SU-DHL-6 (cell line): ENCODE measurements around the gene IGSF21.

Experiments used
- H2AFZ ChIP-seq: fragments of 200-600 bp; sonication (generic); 2 replicates; pipeline ENCODE4 v1.6.1; 2014; ENCODE audit warnings: low read depth, mild to moderate bottlenecking, moderate library complexity, mixed read lengths, antibody characterized with exemption, low read length; ENCODE audit not compliant: severe bottlenecking
- H3F3A ChIP-seq: fragments of 200-600 bp; shearing (Covaris generic); 2 replicates; pipeline ENCODE4 v1.6.0; 2016; ENCODE audit warnings: antibody characterized with exemption, mild to moderate bottlenecking; ENCODE audit not compliant: insufficient read depth
- H3K27ac ChIP-seq: fragments of 200-600 bp; sonication (generic); 2 replicates; pipeline ENCODE4 v1.5.1; 2016; ENCODE audit warnings: low read depth, mild to moderate bottlenecking, low read length, moderate library complexity, mixed read lengths
- H3K27me3 ChIP-seq: fragments of 200-600 bp; sonication (generic), shearing (Covaris generic); 2 replicates; pipeline ENCODE4 v1.6.0; 2014; ENCODE audit warnings: mild to moderate bottlenecking, low read length
- H3K36me3 ChIP-seq: fragments of 200-600 bp; sonication (generic); 2 replicates; pipeline ENCODE4 v1.6.1; 2014; ENCODE audit warnings: mild to moderate bottlenecking, low read length, mixed read lengths
- H3K4me2 ChIP-seq: fragments of 300-600, 200-600 bp; shearing (Covaris generic), sonication (generic); 2 replicates; pipeline ENCODE4 v1.6.0; 2014; ENCODE audit warnings: low read length, low read depth, mild to moderate bottlenecking; ENCODE audit not compliant: poor library complexity, severe bottlenecking
- H3K4me3 ChIP-seq: fragments of 200-600 bp; sonication (generic); 2 replicates; pipeline ENCODE4 v1.5.1; 2014; ENCODE audit warnings: antibody characterized with exemption, low read length, mild to moderate bottlenecking, mixed read lengths; ENCODE audit not compliant: insufficient read depth, poor library complexity, severe bottlenecking
- H3K79me2 ChIP-seq: fragments of 200-600 bp; sonication (generic); 2 replicates; pipeline ENCODE4 v1.6.1; 2014; ENCODE audit warnings: mild to moderate bottlenecking, low read length, moderate library complexity; ENCODE audit not compliant: insufficient read depth
- H3K9ac ChIP-seq: fragments of 200-600 bp; sonication (generic); 2 replicates; pipeline ENCODE4 v1.7.0; 2014; ENCODE audit warnings: mild to moderate bottlenecking, low read length
- H3K9me2 ChIP-seq: fragments of 200-600 bp; sonication (generic); replicated peaks from 2 replicates; pipeline ENCODE4 v1.6.1; 2014; ENCODE audit warnings: low read length; ENCODE audit not compliant: insufficient read depth
- H3K9me3 ChIP-seq: fragments of 200-600 bp; sonication (generic); 2 replicates; pipeline ENCODE4 v1.6.1; 2014; ENCODE audit warnings: low read length, mixed read lengths; ENCODE audit not compliant: insufficient read depth
- H4K20me1 ChIP-seq: fragments of 200-600 bp; sonication (generic); 2 replicates; pipeline ENCODE4 v1.6.1; 2014; ENCODE audit warnings: low read depth, mild to moderate bottlenecking, antibody characterized with exemption, low read length, moderate library complexity, mixed read lengths
- EZH2phosphoT487 ChIP-seq: fragments of 200-600 bp; sonication (generic), shearing (Covaris generic); conservative IDR thresholded peaks from 2 replicates; pipeline ENCODE4 v1.6.1; 2018; ENCODE audit warnings: mild to moderate bottlenecking, antibody characterized with exemption, low read length, moderate library complexity, mixed read lengths
- TF ChIP-seq, protein P1 (sequence below): fragments of 200-600 bp; sonication (generic); IDR thresholded peaks from one replicate; pipeline ENCODE4 v1.5.1; 2017; ENCODE audit warnings: antibody characterized with exemption, mild to moderate bottlenecking, low read length, moderate library complexity; ENCODE audit not compliant: insufficient read depth, poor library complexity, severe bottlenecking

Gene IGSF21

GRCh38 chr1:18304151-18304869 is 196.7 kb downstream of the IGSF21 start:
- no peaks in the 10 kb centered on the region for H3K9me3 ChIP-seq
- H3K27me3 ChIP-seq: no peaks in the 10 kb centered on the region
- no peaks in the 10 kb centered on the region for H3K79me2 ChIP-seq
- no peak overlapping the region for H3K4me2 ChIP-seq
- H4K20me1 ChIP-seq: no peaks in the 10 kb centered on the region
- no peak overlapping the region for H3K9ac ChIP-seq
- H3K27ac ChIP-seq: no peak overlapping the region
- no peaks in the 10 kb centered on the region for H3K36me3 ChIP-seq
- H3F3A ChIP-seq: no peaks in the 10 kb centered on the region
- TF ChIP-seq EZH2phosphoT487: no peak
- TF ChIP-seq, protein P1, sequence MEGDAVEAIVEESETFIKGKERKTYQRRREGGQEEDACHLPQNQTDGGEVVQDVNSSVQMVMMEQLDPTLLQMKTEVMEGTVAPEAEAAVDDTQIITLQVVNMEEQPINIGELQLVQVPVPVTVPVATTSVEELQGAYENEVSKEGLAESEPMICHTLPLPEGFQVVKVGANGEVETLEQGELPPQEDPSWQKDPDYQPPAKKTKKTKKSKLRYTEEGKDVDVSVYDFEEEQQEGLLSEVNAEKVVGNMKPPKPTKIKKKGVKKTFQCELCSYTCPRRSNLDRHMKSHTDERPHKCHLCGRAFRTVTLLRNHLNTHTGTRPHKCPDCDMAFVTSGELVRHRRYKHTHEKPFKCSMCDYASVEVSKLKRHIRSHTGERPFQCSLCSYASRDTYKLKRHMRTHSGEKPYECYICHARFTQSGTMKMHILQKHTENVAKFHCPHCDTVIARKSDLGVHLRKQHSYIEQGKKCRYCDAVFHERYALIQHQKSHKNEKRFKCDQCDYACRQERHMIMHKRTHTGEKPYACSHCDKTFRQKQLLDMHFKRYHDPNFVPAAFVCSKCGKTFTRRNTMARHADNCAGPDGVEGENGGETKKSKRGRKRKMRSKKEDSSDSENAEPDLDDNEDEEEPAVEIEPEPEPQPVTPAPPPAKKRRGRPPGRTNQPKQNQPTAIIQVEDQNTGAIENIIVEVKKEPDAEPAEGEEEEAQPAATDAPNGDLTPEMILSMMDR: no peak
- no peak overlapping the region for H2AFZ ChIP-seq
- H3K9me2 ChIP-seq: no peaks in the 10 kb centered on the region
- H3K4me3 ChIP-seq: no peak overlapping the region

GRCh38 chr1:18305182-18305795 is 197.7 kb downstream of the IGSF21 start:
- no peak overlapping the region for H3K4me2 ChIP-seq
- no peaks in the 10 kb centered on the region for H3F3A ChIP-seq
- H2AFZ ChIP-seq: no peak overlapping the region
- H3K27ac ChIP-seq: no peak overlapping the region
- TF ChIP-seq, protein P1: no peak
- TF ChIP-seq EZH2phosphoT487: no peak
- no peaks in the 10 kb centered on the region for H3K9me3 ChIP-seq
- no peaks in the 10 kb centered on the region for H4K20me1 ChIP-seq
- no peaks in the 10 kb centered on the region for H3K27me3 ChIP-seq
- H3K4me3 ChIP-seq: no peak overlapping the region
- no peaks in the 10 kb centered on the region for H3K36me3 ChIP-seq
- H3K79me2 ChIP-seq: no peaks in the 10 kb centered on the region
- H3K9me2 ChIP-seq: no peaks in the 10 kb centered on the region
- no peak overlapping the region for H3K9ac ChIP-seq

DNA sequence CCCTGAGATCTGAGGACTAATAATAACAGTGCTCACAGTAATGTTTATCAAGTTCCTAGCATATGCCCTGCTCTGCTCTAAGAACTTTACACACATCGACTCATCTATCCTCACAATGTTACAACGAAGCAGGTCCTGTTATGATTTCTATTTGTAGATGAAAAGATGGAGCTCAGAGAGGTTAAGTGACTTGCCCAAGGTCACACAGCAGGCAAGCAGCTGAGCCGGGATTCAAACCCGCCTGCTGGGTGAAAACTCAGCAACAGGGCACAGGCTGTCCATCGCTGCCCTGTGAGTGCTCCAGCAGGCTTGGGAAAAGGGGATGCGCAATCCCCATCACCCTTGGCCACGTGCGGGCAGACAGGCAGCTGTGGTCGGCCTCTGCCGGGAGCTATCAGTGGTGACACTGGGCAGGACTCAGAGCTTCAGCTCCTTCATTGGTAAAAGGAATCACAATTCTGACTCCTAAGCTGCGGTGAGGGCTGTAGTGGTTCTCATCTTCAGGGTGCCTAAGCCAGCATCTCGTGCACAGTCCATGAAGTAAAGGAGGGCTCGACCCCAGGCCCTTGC is 199.8 kb downstream of the IGSF21 start:
- Histone ChIP-seq H3K79me2 (no peaks in the 10 kb centered on the region), H3K36me3 (no peaks in the 10 kb centered on the region), H3K4me3 (no peak overlapping the region), H3K27ac (no peak overlapping the region), H3K27me3 (no peaks in the 10 kb centered on the region), H3K9me2 (no peaks in the 10 kb centered on the region), H2AFZ (no peak overlapping the region), H3K9me3 (no peaks in the 10 kb centered on the region), H3K4me2 (no peak overlapping the region), H4K20me1 (no peaks in the 10 kb centered on the region), H3F3A (no peaks in the 10 kb centered on the region), H3K9ac (no peak overlapping the region)
- TF ChIP-seq, protein P1: no peak
- TF ChIP-seq EZH2phosphoT487: no peak
